A204.1 (cell line): ENCODE results near the gene LONP1.
"Not testable (repeated sequence)": the region's sequence is repeated elsewhere in the genome, so short reads cannot be mapped to it uniquely, and the experiment has no call there.

Experiments
- FAIRE-seq: peaks from 2 replicates; lab custom pipeline; 2012; peaks lifted over from hg19 to GRCh38; lab: Jason Lieb, UNC

LONP1 gene

GRCh38 chr19:5693195-5694166 is 26.5 kb downstream of the LONP1 start:
- FAIRE-seq: no peak

GRCh38 chr19:5692723-5693194 is 27.2 kb downstream of the LONP1 start:
- no peak for FAIRE-seq

GRCh38 chr19:5691822-5692722 is 27.9 kb downstream of the LONP1 start:
- FAIRE-seq: no peak

GRCh38 chr19:5690955-5691821 is 28.8 kb downstream of the LONP1 start:
- no peak for FAIRE-seq

GRCh38 chr19:5690125-5690954 is 29.6 kb downstream of the LONP1 start, which contains the start of gene RPL36:
RPL36 (plus strand) TSS chr19:5690295; CDS start chr19:5690508, 213 bp downstream.
- peak; percentile 53 for FAIRE-seq

GRCh38 chr19:5688262-5688881 is 31.6 kb downstream of the LONP1 start:
- FAIRE-seq: not testable (repeated sequence)

- FAIRE-seq: no peak
These were observed 32.4 kb downstream of the LONP1 start for GRCh38 chr19:5687360-5688198.

GRCh38 chr19:5686647-5687359 is 33.1 kb downstream of the LONP1 start:
- FAIRE-seq: no peak

- no peak for FAIRE-seq
These were observed 33.7 kb downstream of the LONP1 start for GRCh38 chr19:5686326-5686646.

- no peak for FAIRE-seq
These were observed 35.1 kb downstream of the LONP1 start for GRCh38 chr19:5684694-5685430.

GRCh38 chr19:5683177-5683886 is 36.6 kb downstream of the LONP1 start:
- no peak for FAIRE-seq

- no peak for FAIRE-seq
These were observed 37.9 kb downstream of the LONP1 start for GRCh38 chr19:5682107-5682482.

- FAIRE-seq: no peak
These were observed 38.4 kb downstream of the LONP1 start for GRCh38 chr19:5681391-5682106.

GRCh38 chr19:5680437-5681368 is 39.2 kb downstream of the LONP1 start, which contains the start of the genes HSD11B1L and MICOS13:
HSD11B1L (plus strand) TSS chr19:5681027; CDS start chr19:5684833, 3,806 bp downstream.
MICOS13 (minus strand) TSS chr19:5680516; CDS start chr19:5680486, 30 bp downstream.
- peak; percentile 99 for FAIRE-seq

- FAIRE-seq: no peak
These were observed 39.9 kb downstream of the LONP1 start for GRCh38 chr19:5680084-5680436.
